ENCODE results near the gene HERC4. TPM values are rescaled to one million over a fixed set of nuclear protein-coding genes. Genes with fewer than 3 reads are reported as not detected.

HERC4 gene
- total and polyA plus RNA-seq, 10 donors, result 18.2 to 124 (median 89.0) TPM

DNA sequence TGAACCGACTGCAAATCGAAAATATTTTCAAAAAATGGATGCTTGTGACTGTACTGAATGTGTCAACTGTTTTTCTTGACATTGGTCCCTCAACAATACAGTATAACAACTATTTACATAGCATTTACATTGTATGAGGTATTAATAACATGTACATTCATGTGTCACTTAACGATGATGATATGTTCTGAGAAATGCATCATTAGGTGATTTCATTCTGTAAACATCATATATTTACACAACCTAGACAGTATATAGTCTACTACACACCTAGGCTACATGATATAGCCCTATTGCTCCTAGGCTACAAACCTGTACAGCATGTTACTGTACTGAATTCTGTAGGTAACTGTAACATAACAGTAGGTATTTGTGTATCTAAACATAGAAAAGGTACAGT lies 150.9 kb downstream of the HERC4 start:
- Histone ChIP-seq H3K9me3 (no peaks in the 10 kb centered on the region), H3K27me3 (replicated peaks in 1 of 7) (no peaks in the 10 kb centered on the region), H3K4me3 (no peak overlapping the region), H3K4me1 (no peaks in the 10 kb centered on the region), H3K36me3 (peaks cover 2 to 95% (median 53%) of the 10 kb centered on the region in 6 donors), H3K27ac (no peak overlapping the region)
- intact Hi-C loops (cut with DNase I; ENCODE audit: low total_unique reads), result no loop called here
- 96 to 98% (median 96%) methylated on average over 3 of the region's 3 CpGs for WGBS, 5 donors
- TF ChIP-seq POLR2AphosphoS5 (IDR thresholded peaks at IDR 0.05), result no peak
- no peak for TF ChIP-seq POLR2A (IDR thresholded peaks at IDR 0.05)
- TF ChIP-seq, protein P1, sequence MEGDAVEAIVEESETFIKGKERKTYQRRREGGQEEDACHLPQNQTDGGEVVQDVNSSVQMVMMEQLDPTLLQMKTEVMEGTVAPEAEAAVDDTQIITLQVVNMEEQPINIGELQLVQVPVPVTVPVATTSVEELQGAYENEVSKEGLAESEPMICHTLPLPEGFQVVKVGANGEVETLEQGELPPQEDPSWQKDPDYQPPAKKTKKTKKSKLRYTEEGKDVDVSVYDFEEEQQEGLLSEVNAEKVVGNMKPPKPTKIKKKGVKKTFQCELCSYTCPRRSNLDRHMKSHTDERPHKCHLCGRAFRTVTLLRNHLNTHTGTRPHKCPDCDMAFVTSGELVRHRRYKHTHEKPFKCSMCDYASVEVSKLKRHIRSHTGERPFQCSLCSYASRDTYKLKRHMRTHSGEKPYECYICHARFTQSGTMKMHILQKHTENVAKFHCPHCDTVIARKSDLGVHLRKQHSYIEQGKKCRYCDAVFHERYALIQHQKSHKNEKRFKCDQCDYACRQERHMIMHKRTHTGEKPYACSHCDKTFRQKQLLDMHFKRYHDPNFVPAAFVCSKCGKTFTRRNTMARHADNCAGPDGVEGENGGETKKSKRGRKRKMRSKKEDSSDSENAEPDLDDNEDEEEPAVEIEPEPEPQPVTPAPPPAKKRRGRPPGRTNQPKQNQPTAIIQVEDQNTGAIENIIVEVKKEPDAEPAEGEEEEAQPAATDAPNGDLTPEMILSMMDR (IDR thresholded peaks at IDR 0.05 in 8 of 11, conservative IDR thresholded peaks at IDR 0.05 in 3 of 11), result no peak
- DNase-seq, result no peak

DNA sequence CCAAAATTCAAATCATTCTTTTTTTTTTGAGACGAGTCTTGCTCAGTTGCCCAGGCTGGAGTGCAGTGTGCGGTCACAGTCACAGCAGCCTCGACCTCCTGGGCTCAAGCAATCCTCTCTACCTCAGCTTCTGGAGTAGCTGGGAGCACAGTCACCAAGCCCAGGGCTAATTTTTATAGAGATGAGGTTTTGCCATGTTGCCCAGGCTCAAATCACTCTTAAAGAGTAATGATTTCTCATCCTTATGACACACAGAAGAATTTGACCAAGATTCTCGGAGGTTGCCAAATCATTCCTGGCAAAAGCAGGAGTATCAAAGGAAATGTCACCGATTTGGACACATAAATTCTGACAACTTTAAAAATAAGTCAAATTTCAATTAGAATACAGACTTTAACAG lies 151.5 kb downstream of the HERC4 start:
- TF ChIP-seq POLR2A (IDR thresholded peaks at IDR 0.05) (no peak), POLR2AphosphoS5 (IDR thresholded peaks at IDR 0.05) (no peak)
- TF ChIP-seq, protein P1 (IDR thresholded peaks at IDR 0.05 in 8 of 11, conservative IDR thresholded peaks at IDR 0.05 in 3 of 11), result no peak
- WGBS, 5 donors, result 93 to 97% (median 96%) methylated on average over 5 of the region's 5 CpGs
- intact Hi-C loops (cut with DNase I; ENCODE audit: low total_unique reads), result no loop called here
- no peaks in the 10 kb centered on the region for H3K4me1 ChIP-seq
- peaks cover 2 to 95% (median 58%) of the 10 kb centered on the region in 6 donors for H3K36me3 ChIP-seq
- no peaks in the 10 kb centered on the region for H3K9me3 ChIP-seq
- H3K27me3 ChIP-seq (replicated peaks in 1 of 7), result no peaks in the 10 kb centered on the region
- H3K4me3 ChIP-seq, result no peak overlapping the region
- DNase-seq, result no peak
- H3K27ac ChIP-seq, result no peak overlapping the region

DNA sequence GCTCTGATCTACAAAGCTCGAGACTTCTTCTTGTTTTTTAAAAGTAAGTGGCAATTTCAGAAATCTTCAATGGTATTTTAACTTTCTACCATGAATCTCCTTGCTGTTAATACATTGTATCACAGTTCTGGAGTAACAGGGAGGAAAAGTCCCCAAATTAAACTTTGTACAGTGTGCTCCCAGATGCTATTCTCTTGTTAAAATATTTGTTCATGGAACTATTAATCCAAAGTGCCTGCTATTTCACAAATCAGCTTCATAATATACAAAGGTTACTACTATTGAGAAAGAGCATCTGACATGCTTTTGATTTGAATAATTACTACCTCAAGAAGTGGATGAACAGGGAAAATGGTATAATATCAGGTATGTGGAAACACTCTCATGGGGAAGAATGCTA lies 154.0 kb downstream of the HERC4 start:
- Histone ChIP-seq H3K4me3 (no peak overlapping the region), H3K9me3 (no peaks in the 10 kb centered on the region), H3K4me1 (no peaks in the 10 kb centered on the region), H3K27me3 (replicated peaks in 1 of 7) (no peaks in the 10 kb centered on the region), H3K36me3 (peaks cover 2 to 96% (median 56%) of the 10 kb centered on the region in 6 donors), H3K27ac (no peak overlapping the region)
- TF ChIP-seq, protein P1 (IDR thresholded peaks at IDR 0.05 in 8 of 11, conservative IDR thresholded peaks at IDR 0.05 in 3 of 11), result no peak
- TF ChIP-seq POLR2A (IDR thresholded peaks at IDR 0.05) (no peak), POLR2AphosphoS5 (IDR thresholded peaks at IDR 0.05) (no peak)
- DNase-seq, result no peak
- 97 to 100% (median 97%) methylated on average over 1 of the region's 1 CpG for WGBS, 5 donors
- intact Hi-C loops (cut with DNase I; ENCODE audit: low total_unique reads), result no loop called here

DNA sequence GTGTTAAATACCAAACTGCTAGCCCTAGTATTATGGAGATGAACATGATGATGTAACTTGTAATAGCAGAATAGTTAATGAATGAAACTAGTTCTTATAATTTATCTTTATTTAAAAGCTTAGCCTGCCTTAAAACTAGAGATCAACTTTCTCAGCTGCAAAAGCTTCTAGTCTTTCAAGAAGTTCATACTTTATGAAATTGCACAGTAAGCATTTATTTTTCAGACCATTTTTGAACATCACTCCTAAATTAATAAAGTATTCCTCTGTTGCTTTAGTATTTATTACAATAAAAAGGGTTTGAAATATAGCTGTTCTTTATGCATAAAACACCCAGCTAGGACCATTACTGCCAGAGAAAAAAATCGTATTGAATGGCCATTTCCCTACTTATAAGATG lies 157.4 kb downstream of the HERC4 start:
- WGBS, 5 donors, result 66 to 81% (median 78%) methylated on average over 1 of the region's 1 CpG
- H3K27ac ChIP-seq, result no peak overlapping the region
- no peaks in the 10 kb centered on the region for H3K4me1 ChIP-seq
- TF ChIP-seq POLR2A (IDR thresholded peaks at IDR 0.05) (no peak), POLR2AphosphoS5 (IDR thresholded peaks at IDR 0.05) (no peak)
- TF ChIP-seq, protein P1 (IDR thresholded peaks at IDR 0.05 in 8 of 11, conservative IDR thresholded peaks at IDR 0.05 in 3 of 11), result no peak
- DNase-seq, result no peak
- intact Hi-C loops (cut with DNase I; ENCODE audit: low total_unique reads), result no loop called here
- H3K4me3 ChIP-seq, result no peak overlapping the region
- peaks cover 0 to 96% (median 52%) of the 10 kb centered on the region in 6 donors for H3K36me3 ChIP-seq
- H3K9me3 ChIP-seq, result no peaks in the 10 kb centered on the region
- no peaks in the 10 kb centered on the region for H3K27me3 ChIP-seq (replicated peaks in 1 of 7)

All from spleen (tissue), 11 donors.